SK-N-SH (cell line): ENCODE results near the gene HOXA1.

ENCODE experiments used
- CHD2 ChIP-seq: fragments of 150-350 bp; IDR thresholded peaks from 2 replicates; pipeline ENCODE4 v1.6.1; 2018; ENCODE audit warnings: low read length; ENCODE audit not compliant: partially characterized antibody
- RAD21 ChIP-seq: IDR thresholded peaks from 2 replicates; pipeline ENCODE4 v1.6.1; 2012; ENCODE audit warnings: mild to moderate bottlenecking, low read length
- RCOR1 ChIP-seq: fragments of 150-350 bp; IDR thresholded peaks from 2 replicates; pipeline ENCODE4 v1.6.1; 2017; ENCODE audit warnings: antibody characterized with exemption, low read length
- RFX5 ChIP-seq: IDR thresholded peaks from 2 replicates; pipeline ENCODE4 v1.6.1; 2012; ENCODE audit warnings: mild to moderate bottlenecking, improper control_type of control experiment, low read length
- TAF1 ChIP-seq: IDR thresholded peaks from 2 replicates; pipeline ENCODE4 v1.6.1; 2012; ENCODE audit warnings: low read depth, mild to moderate bottlenecking, low read length, moderate library complexity, borderline replicate concordance
- TCF12 ChIP-seq: IDR thresholded peaks from 2 replicates; pipeline ENCODE4 v1.4.0; 2012
- TF ChIP-seq, protein P1 (sequence below): fragments of 200-600 bp; sonication (generic); IDR thresholded peaks from 2 replicates; pipeline ENCODE4 v1.6.1; 2017; ENCODE audit warnings: antibody characterized with exemption, mild to moderate bottlenecking, moderate library complexity
- TF ChIP-seq, protein P2 (sequence below): IDR thresholded peaks from 2 replicates; pipeline ENCODE4 v1.6.1; 2012; ENCODE audit warnings: mild to moderate bottlenecking, low read depth, low read length, moderate library complexity

DNA sequence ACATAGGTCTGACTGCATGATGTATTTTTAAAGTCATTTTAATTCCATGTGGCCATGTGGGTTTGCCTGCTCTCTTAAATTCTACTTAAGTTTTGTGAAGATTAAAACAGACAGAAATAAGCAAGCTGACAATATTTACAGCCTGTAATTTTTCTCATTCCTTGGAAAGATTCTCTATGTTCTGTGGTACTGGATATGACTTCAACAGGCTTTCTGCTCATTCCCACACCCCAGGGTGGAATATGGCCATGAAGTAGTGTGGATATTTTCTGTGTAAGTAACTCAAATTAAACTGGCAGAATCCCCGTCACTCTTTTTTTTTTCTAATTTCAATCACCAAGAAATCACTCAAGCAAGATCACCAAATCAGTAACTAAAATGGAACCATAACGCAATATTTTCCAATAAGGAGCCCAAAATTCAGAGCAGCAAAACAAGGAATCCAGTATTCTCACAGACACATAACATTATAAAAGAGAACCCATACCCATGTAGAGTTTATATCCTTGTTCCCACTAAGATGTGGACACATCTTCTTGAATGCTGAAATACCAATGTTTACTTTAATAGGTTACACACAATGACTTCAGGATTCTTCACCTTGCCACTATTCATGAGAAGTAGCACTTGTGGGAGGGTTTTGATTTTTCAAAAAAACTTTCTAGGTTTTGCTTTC is 42.0 kb upstream of the HOXA1 start:
- TF ChIP-seq RFX5 = no peak
- no peak for TF ChIP-seq CHD2
- TF ChIP-seq, protein P1, sequence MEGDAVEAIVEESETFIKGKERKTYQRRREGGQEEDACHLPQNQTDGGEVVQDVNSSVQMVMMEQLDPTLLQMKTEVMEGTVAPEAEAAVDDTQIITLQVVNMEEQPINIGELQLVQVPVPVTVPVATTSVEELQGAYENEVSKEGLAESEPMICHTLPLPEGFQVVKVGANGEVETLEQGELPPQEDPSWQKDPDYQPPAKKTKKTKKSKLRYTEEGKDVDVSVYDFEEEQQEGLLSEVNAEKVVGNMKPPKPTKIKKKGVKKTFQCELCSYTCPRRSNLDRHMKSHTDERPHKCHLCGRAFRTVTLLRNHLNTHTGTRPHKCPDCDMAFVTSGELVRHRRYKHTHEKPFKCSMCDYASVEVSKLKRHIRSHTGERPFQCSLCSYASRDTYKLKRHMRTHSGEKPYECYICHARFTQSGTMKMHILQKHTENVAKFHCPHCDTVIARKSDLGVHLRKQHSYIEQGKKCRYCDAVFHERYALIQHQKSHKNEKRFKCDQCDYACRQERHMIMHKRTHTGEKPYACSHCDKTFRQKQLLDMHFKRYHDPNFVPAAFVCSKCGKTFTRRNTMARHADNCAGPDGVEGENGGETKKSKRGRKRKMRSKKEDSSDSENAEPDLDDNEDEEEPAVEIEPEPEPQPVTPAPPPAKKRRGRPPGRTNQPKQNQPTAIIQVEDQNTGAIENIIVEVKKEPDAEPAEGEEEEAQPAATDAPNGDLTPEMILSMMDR = no peak
- no peak for TF ChIP-seq RAD21
- TF ChIP-seq, protein P2, sequence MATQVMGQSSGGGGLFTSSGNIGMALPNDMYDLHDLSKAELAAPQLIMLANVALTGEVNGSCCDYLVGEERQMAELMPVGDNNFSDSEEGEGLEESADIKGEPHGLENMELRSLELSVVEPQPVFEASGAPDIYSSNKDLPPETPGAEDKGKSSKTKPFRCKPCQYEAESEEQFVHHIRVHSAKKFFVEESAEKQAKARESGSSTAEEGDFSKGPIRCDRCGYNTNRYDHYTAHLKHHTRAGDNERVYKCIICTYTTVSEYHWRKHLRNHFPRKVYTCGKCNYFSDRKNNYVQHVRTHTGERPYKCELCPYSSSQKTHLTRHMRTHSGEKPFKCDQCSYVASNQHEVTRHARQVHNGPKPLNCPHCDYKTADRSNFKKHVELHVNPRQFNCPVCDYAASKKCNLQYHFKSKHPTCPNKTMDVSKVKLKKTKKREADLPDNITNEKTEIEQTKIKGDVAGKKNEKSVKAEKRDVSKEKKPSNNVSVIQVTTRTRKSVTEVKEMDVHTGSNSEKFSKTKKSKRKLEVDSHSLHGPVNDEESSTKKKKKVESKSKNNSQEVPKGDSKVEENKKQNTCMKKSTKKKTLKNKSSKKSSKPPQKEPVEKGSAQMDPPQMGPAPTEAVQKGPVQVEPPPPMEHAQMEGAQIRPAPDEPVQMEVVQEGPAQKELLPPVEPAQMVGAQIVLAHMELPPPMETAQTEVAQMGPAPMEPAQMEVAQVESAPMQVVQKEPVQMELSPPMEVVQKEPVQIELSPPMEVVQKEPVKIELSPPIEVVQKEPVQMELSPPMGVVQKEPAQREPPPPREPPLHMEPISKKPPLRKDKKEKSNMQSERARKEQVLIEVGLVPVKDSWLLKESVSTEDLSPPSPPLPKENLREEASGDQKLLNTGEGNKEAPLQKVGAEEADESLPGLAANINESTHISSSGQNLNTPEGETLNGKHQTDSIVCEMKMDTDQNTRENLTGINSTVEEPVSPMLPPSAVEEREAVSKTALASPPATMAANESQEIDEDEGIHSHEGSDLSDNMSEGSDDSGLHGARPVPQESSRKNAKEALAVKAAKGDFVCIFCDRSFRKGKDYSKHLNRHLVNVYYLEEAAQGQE = no peak
- no peak for TF ChIP-seq RCOR1
- no peak for TF ChIP-seq TAF1
- no peak for TF ChIP-seq TCF12
